GM19395 (cell line): ENCODE measurements around the gene NDUFA7.
"Not testable (repeated sequence)": the region's sequence is repeated elsewhere in the genome, so short reads cannot be mapped to it uniquely, and the experiment has no call there.

Experiments used
- ATAC-seq: cut with Tn5 transposase; IDR thresholded peaks from one replicate; pipeline ENCODE4 v1.9.1; 2021; ENCODE audit warnings: mild to moderate bottlenecking, moderate library complexity; ENCODE audit not compliant: unreplicated experiment

Gene NDUFA7

GRCh38 chr19:8320564-8321066 is 560 bp downstream of the NDUFA7 start:
- ATAC-seq, result peak; percentile 20

- no peak for ATAC-seq
These were observed 1.2 kb downstream of the NDUFA7 start for GRCh38 chr19:8319807-8320520.

GRCh38 chr19:8318835-8319234 is 2.3 kb downstream of the NDUFA7 start:
- ATAC-seq, result not testable (repeated sequence)

GRCh38 chr19:8316351-8317125 is 4.6 kb downstream of the NDUFA7 start:
- ATAC-seq, result no peak

GRCh38 chr19:8314981-8315640 is 6.1 kb downstream of the NDUFA7 start:
- not testable (repeated sequence) for ATAC-seq

GRCh38 chr19:8311461-8312260 is 9.5 kb downstream of the NDUFA7 start:
- ATAC-seq, result no peak

GRCh38 chr19:8310342-8311055 is 10.7 kb downstream of the NDUFA7 start:
- ATAC-seq, result no peak

GRCh38 chr19:8308891-8309291 is 12.3 kb downstream of the NDUFA7 start:
- no peak for ATAC-seq

- ATAC-seq, result peak; percentile 72
These were observed 13.0 kb downstream of the NDUFA7 start, which contains the start of gene CD320 for GRCh38 chr19:8307965-8308866. TSS of gene CD320 (minus strand) at chr19:8308358. CDS start at chr19:8308290, 68 bp downstream.

- no peak for ATAC-seq
These were observed 13.7 kb downstream of the NDUFA7 start for GRCh38 chr19:8307400-8307964.

GRCh38 chr19:8306235-8307054 is 14.7 kb downstream of the NDUFA7 start:
- ATAC-seq, result no peak

GRCh38 chr19:8305798-8306197 is 15.4 kb downstream of the NDUFA7 start:
- ATAC-seq, result no peak

- no peak for ATAC-seq
These were observed 16.1 kb downstream of the NDUFA7 start for GRCh38 chr19:8304841-8305621.

GRCh38 chr19:8302734-8303133 is 18.4 kb downstream of the NDUFA7 start:
- ATAC-seq, result no peak

GRCh38 chr19:8302357-8302691 is 18.9 kb downstream of the NDUFA7 start:
- no peak for ATAC-seq

- not testable (repeated sequence) for ATAC-seq
These were observed 29.8 kb downstream of the NDUFA7 start for GRCh38 chr19:8291337-8291736.

- not testable (repeated sequence) for ATAC-seq
These were observed 44.7 kb downstream of the NDUFA7 start for GRCh38 chr19:8276508-8276907.
